ENCODE results near the gene LCN6. TPM values are rescaled to one million over a fixed set of nuclear protein-coding genes. Genes with fewer than 3 reads are reported as not detected.
"Not testable (repeated sequence)": the region's sequence is repeated elsewhere in the genome, so short reads cannot be mapped to it uniquely, and the experiment has no call there.

LCN6 gene
- total RNA-seq, 1 donor from 2014 or later = 3.8 TPM

- no peak for ATAC-seq
Observed at GRCh38 chr9:136705564-136705963, 42.8 kb downstream of the LCN6 start.

GRCh38 chr9:136704741-136705140, 43.6 kb downstream of the LCN6 start:
- ATAC-seq = not testable (repeated sequence)

- ATAC-seq = no peak
Observed at GRCh38 chr9:136703276-136703860, 45.0 kb downstream of the LCN6 start.

- peak; percentile 6 for ATAC-seq
Observed at GRCh38 chr9:136701668-136702053, 46.7 kb downstream of the LCN6 start.

GRCh38 chr9:136700959-136701667, 47.2 kb downstream of the LCN6 start:
- ATAC-seq = peak; percentile 4

GRCh38 chr9:136700304-136700703, 48.0 kb downstream of the LCN6 start:
- no peak for ATAC-seq

GRCh38 chr9:136698635-136699246, 49.6 kb downstream of the LCN6 start:
- ATAC-seq = no peak

GRCh38 chr9:136697821-136698526, 50.4 kb downstream of the LCN6 start:
- ATAC-seq = no peak

GRCh38 chr9:136697146-136697820, 51.0 kb downstream of the LCN6 start:
- ATAC-seq = no peak

GRCh38 chr9:136696502-136696901, 51.8 kb downstream of the LCN6 start:
- ATAC-seq = no peak

GRCh38 chr9:136695955-136696354, 52.4 kb downstream of the LCN6 start:
- no peak for ATAC-seq

GRCh38 chr9:136695435-136695895, 52.9 kb downstream of the LCN6 start:
- peak; percentile 39 for ATAC-seq

- no peak for ATAC-seq
Observed at GRCh38 chr9:136694872-136695247, 53.5 kb downstream of the LCN6 start.

GRCh38 chr9:136694163-136694871, 54.0 kb downstream of the LCN6 start:
- ATAC-seq = peak; percentile 53

Other genes starting within 250 kb of the LCN6 start
- 30.6 TPM for gene NOTCH1, start 202.5 kb downstream of the LCN6 start, total RNA-seq
- 13.0 TPM for gene EGFL7, start 85.6 kb downstream of the LCN6 start, total RNA-seq
- gene AGPAT2, start 61.1 kb downstream of the LCN6 start, total RNA-seq = 91.7 TPM
- gene DIPK1B, start 36.0 kb downstream of the LCN6 start, total RNA-seq = 0.76 TPM
- gene LCN10, start 5.6 kb downstream of the LCN6 start, total RNA-seq = 1.3 TPM
- gene LCN8, start 9.7 kb upstream of the LCN6 start, total RNA-seq = not detected
- gene LCN15, start 16.0 kb upstream of the LCN6 start, total RNA-seq = not detected
- gene TMEM141, start 42.8 kb upstream of the LCN6 start, total RNA-seq = 102 TPM
- not detected for gene CCDC183, start 47.8 kb upstream of the LCN6 start, total RNA-seq
- gene RABL6, start 59.4 kb upstream of the LCN6 start, total RNA-seq = 52.6 TPM
- 1.1 TPM for gene AJM1, start 94.0 kb upstream of the LCN6 start, total RNA-seq
- gene PHPT1, start 100.9 kb upstream of the LCN6 start, total RNA-seq = 74.4 TPM
- gene MAMDC4, start 103.8 kb upstream of the LCN6 start, total RNA-seq = 1.3 TPM
- gene EDF1, start 117.8 kb upstream of the LCN6 start, total RNA-seq = 296 TPM
- gene TRAF2, start 138.0 kb upstream of the LCN6 start, total RNA-seq = 11.1 TPM
- 71.9 TPM for gene FBXW5, start 196.2 kb upstream of the LCN6 start, total RNA-seq
- not detected for gene C8G, start 196.7 kb upstream of the LCN6 start, total RNA-seq
- 0.80 TPM for gene LCN12, start 203.7 kb upstream of the LCN6 start, total RNA-seq
- gene PTGDS, start 229.0 kb upstream of the LCN6 start, total RNA-seq = 18.4 TPM
- 0.20 TPM for gene LCNL1, start 234.5 kb upstream of the LCN6 start, total RNA-seq
- 33.1 TPM for gene PAXX, start 243.9 kb upstream of the LCN6 start, total RNA-seq
- 154 TPM for gene CLIC3, start 248.0 kb upstream of the LCN6 start, total RNA-seq

Measured in esophagus mucosa (tissue), 1 donor.